HCT116 (cell line): ENCODE data around the gene SSH2. TPM values are rescaled to one million over a fixed set of nuclear protein-coding genes. Genes with fewer than 3 reads are reported as not detected.

Experiments
- ATAC-seq: fragments of 200-7000 bp; cut with Tn5 transposase; 2 replicates; pipeline ENCODE4 v1.9.1; 2020; ENCODE audit warnings: mild to moderate bottlenecking, moderate library complexity
- BruUV-seq: library from RNA; stranded (reverse); fragments of 400-500 nt; replicated peaks from 2 replicates; lab custom pipeline; 2021; lab: Mats Ljungman, UMichigan
- CTCF ChIA-PET: fragments of 300-600 bp; sonication (Branson Sonifier 250); formaldehyde crosslinking; loops from one replicate; lab custom pipeline; 2021; ENCODE audit warnings: antibody characterized with exemption; lab: Charles Lee
- POLR2A ChIA-PET: fragments of 300-600, 350-600 bp; sonication (Branson Sonifier 250); formaldehyde crosslinking; loops from one replicate; lab custom pipeline; 2021; ENCODE audit warnings: antibody characterized with exemption; lab: Charles Lee
- RAD21 ChIA-PET, 2 experiments: fragments of 300-600 bp; sonication (Branson Sonifier 250); formaldehyde crosslinking; loops; one replicate each; lab custom pipeline; 2023; ENCODE audit warnings: low total read pairs in 2 of 2; ENCODE audit not compliant: uncharacterized antibody in 2 of 2, unreplicated experiment in 2 of 2, low non-redundant PET in 1 of 2; lab: Charles Lee
- DNase-seq: peaks from one replicate; pipeline ENCODE4 v3.0.0-alpha.2; 2010; ENCODE audit warnings: low read depth, low spot score
- H2AFZ ChIP-seq: fragments of 200-600 bp; shearing (Covaris generic), sonication (generic); 2 replicates; pipeline ENCODE4 v1.6.1; 2017; ENCODE audit warnings: low read depth, mixed run types, mixed read lengths, antibody characterized with exemption, low read length; ENCODE audit not compliant: poor library complexity, severe bottlenecking
- H3K27ac ChIP-seq: 2 replicates; pipeline ENCODE4 v1.5.1; 2012; ENCODE audit warnings: low read depth, low read length
- H3K27me3 ChIP-seq: fragments of 200-600 bp; sonication (generic); 2 replicates; pipeline ENCODE4 v1.6.1; 2016; ENCODE audit warnings: mixed run types, low read length, mixed read lengths; ENCODE audit not compliant: insufficient read depth
- H3K36me3 ChIP-seq, 2 experiments: fragments of 200-500 bp in 1 of 2; fragments of 200-600 bp in 1 of 2; sonication (Bioruptor generic) in 1 of 2; sonication (generic) in 1 of 2; 2 replicates each; pipeline versions ENCODE4 v1.5.1 to v1.6.1; 2014 to 2016; ENCODE audit warnings: low read length in 2 of 2, inconsistent platforms in 1 of 2, mixed read lengths in 1 of 2, mixed run types in 1 of 2; ENCODE audit not compliant: insufficient read depth in 2 of 2, control insufficient read depth in 1 of 2
- H3K4me1 ChIP-seq, 2 experiments: fragments of 200-600 bp in 1 of 2; sonication (generic) in 1 of 2; 2 replicates each; pipeline versions ENCODE4 v1.5.1 to v1.6.1; 2012 to 2017; ENCODE audit warnings: low read length in 2 of 2, inconsistent platforms in 1 of 2, mild to moderate bottlenecking in 1 of 2, mixed read lengths in 1 of 2, mixed run types in 1 of 2, moderate library complexity in 1 of 2; ENCODE audit not compliant: insufficient read depth in 2 of 2, control insufficient read depth in 1 of 2
- H3K4me2 ChIP-seq: fragments of 200-600 bp; sonication (generic); 2 replicates; pipeline ENCODE4 v1.6.1; 2017; ENCODE audit warnings: mixed run types, low read length, mixed read lengths
- H3K4me3 ChIP-seq, 2 experiments: fragments of 200-600 bp in 1 of 2; sonication (generic) in 1 of 2; replicated peaks in 1 of 2; 2 replicates each; pipeline ENCODE4 v1.5.1; 2011 to 2016; ENCODE audit warnings: low read length in 2 of 2, control low read depth in 1 of 2, low read depth in 1 of 2, mild to moderate bottlenecking in 1 of 2, mixed read lengths in 1 of 2, mixed run types in 1 of 2
- H3K79me2 ChIP-seq: fragments of 200-600 bp; sonication (generic); 2 replicates; pipeline ENCODE4 v1.6.1; 2017; ENCODE audit warnings: mild to moderate bottlenecking, mixed run types, low read length, moderate library complexity, mixed read lengths; ENCODE audit not compliant: insufficient read depth
- H3K9ac ChIP-seq: fragments of 200-600 bp; sonication (generic); 2 replicates; pipeline ENCODE4 v1.6.1; 2016; ENCODE audit warnings: low read length, mixed read lengths
- H3K9me2 ChIP-seq: fragments of 200-600 bp; sonication (generic), shearing (Covaris generic); 2 replicates; pipeline ENCODE4 v1.6.1; 2017; ENCODE audit warnings: mixed run types, mild to moderate bottlenecking, moderate library complexity; ENCODE audit not compliant: insufficient read depth
- H3K9me3 ChIP-seq, 2 experiments: fragments of 200-500 bp in 1 of 2; fragments of 200-600 bp in 1 of 2; sonication (Bioruptor generic) in 1 of 2; sonication (generic) in 1 of 2; 2 replicates each; pipeline ENCODE4 v1.6.1; 2014 to 2017; ENCODE audit warnings: low read length in 2 of 2, mixed read lengths in 2 of 2, inconsistent platforms in 1 of 2, low read depth in 1 of 2, mild to moderate bottlenecking in 1 of 2, mixed run types in 1 of 2, moderate library complexity in 1 of 2; ENCODE audit not compliant: control insufficient read depth in 1 of 2, insufficient read depth in 1 of 2
- H4K20me1 ChIP-seq: fragments of 200-600 bp; sonication (generic), shearing (Covaris generic); 2 replicates; pipeline ENCODE4 v1.6.1; 2017; ENCODE audit warnings: mixed run types, mild to moderate bottlenecking, moderate library complexity; ENCODE audit not compliant: insufficient read depth
- ATF3 ChIP-seq: IDR thresholded peaks from 2 replicates; pipeline ENCODE4 v1.6.1; 2012
- CEBPB ChIP-seq: IDR thresholded peaks from 2 replicates; pipeline ENCODE4 v1.6.1; 2012; ENCODE audit warnings: low read depth
- EGR1 ChIP-seq: IDR thresholded peaks from 2 replicates; pipeline ENCODE4 v1.6.1; 2012; ENCODE audit warnings: low read depth
- EZH2 ChIP-seq: fragments of 200-600 bp; sonication (generic); IDR thresholded peaks from 2 replicates; pipeline ENCODE4 v1.6.1; 2017; ENCODE audit warnings: antibody characterized with exemption, mixed run types
- EZH2phosphoT487 ChIP-seq: fragments of 200-600 bp; IDR thresholded peaks from 2 replicates; pipeline ENCODE4 v1.6.1; 2018; ENCODE audit warnings: antibody characterized with exemption, borderline replicate concordance
- FOSL1 ChIP-seq: IDR thresholded peaks from 2 replicates; pipeline ENCODE4 v1.6.1; 2012; ENCODE audit warnings: low read depth
- JUND ChIP-seq: IDR thresholded peaks from 2 replicates; pipeline ENCODE4 v1.6.1; 2012
- POLR2A ChIP-seq: IDR thresholded peaks from 2 replicates; pipeline ENCODE4 v1.7.0; 2011; ENCODE audit warnings: borderline replicate concordance; ENCODE audit not compliant: insufficient read depth, insufficient read length; ENCODE audit errors: extremely low read depth
- POLR2AphosphoS5 ChIP-seq: IDR thresholded peaks from 2 replicates; pipeline ENCODE4 v1.6.1; 2011; ENCODE audit warnings: mild to moderate bottlenecking, low read depth, low read length, moderate library complexity
- REST ChIP-seq: IDR thresholded peaks from 2 replicates; pipeline ENCODE4 v1.6.1; 2012; ENCODE audit warnings: low read depth
- SP1 ChIP-seq: IDR thresholded peaks from 2 replicates; pipeline ENCODE4 v1.6.1; 2012; ENCODE audit warnings: low read depth
- SRF ChIP-seq: IDR thresholded peaks from 2 replicates; pipeline ENCODE4 v1.6.1; 2012; ENCODE audit warnings: low read depth
- ZBTB33 ChIP-seq: IDR thresholded peaks from 2 replicates; pipeline ENCODE4 v1.6.1; 2011; ENCODE audit warnings: mild to moderate bottlenecking, low read length, moderate library complexity; ENCODE audit not compliant: insufficient replicate concordance; ENCODE audit errors: extremely low read depth
- ZFX ChIP-seq: fragments of 450-650 bp; IDR thresholded peaks from 2 replicates; pipeline ENCODE4 v1.6.1; 2017
- intact Hi-C: fragments of 100-400 bp; cut with micrococcal nuclease; formaldehyde crosslinking; loops from 2 replicates; pipeline ENCODE4 v1.10.0; 2022
- total RNA-seq: library from RNA; stranded (reverse); gene quantifications from one replicate; pipeline ENCODE4 v1.2.1, GENCODE V29; 2021; ENCODE audit not compliant: unreplicated experiment

SSH2 gene
- total RNA-seq, 1 experiment from 2014 or later = 17.0 TPM

GRCh38 chr17:29825604-29826003 is 104.4 kb downstream of the SSH2 start:
- Histone ChIP-seq H3K36me3 (no peaks in the 10 kb centered on the region), H2AFZ (no peak overlapping the region), H4K20me1 (no peaks in the 10 kb centered on the region), H3K27me3 (no peaks in the 10 kb centered on the region), H3K9me2 (no peaks in the 10 kb centered on the region), H3K4me2 (no peak overlapping the region), H3K9me3 (no peaks in the 10 kb centered on the region), H3K9ac (no peak overlapping the region), H3K27ac (no peak overlapping the region), H3K4me1 (no peaks in the 10 kb centered on the region), H3K79me2 (no peaks in the 10 kb centered on the region), H3K4me3 (no peak overlapping the region)
- CTCF ChIA-PET = no interaction called here
- POLR2A ChIA-PET = no interaction called here
- RAD21 ChIA-PET = no interaction called here
- no peak for TF ChIP-seq SRF
- no peak for TF ChIP-seq CEBPB
- no peak for TF ChIP-seq SP1
- no peak for TF ChIP-seq JUND
- TF ChIP-seq POLR2AphosphoS5 = no peak
- TF ChIP-seq ATF3 = no peak
- no peak for TF ChIP-seq EZH2
- DNase-seq = no peak
- intact Hi-C loops = no loop called here
- no TSS peak for BruUV-seq
- no peak for ATAC-seq

- Histone ChIP-seq H3K9me3 (no peaks in the 10 kb centered on the region), H3K9ac (no peak overlapping the region), H4K20me1 (no peaks in the 10 kb centered on the region), H2AFZ (no peak overlapping the region), H3K27ac (no peak overlapping the region), H3K4me1 (no peaks in the 10 kb centered on the region), H3K4me3 (no peak overlapping the region), H3K36me3 (no peaks in the 10 kb centered on the region), H3K4me2 (no peak overlapping the region), H3K27me3 (no peaks in the 10 kb centered on the region), H3K79me2 (no peaks in the 10 kb centered on the region), H3K9me2 (no peaks in the 10 kb centered on the region)
- no peak for DNase-seq
- ChIA-PET RAD21 (no interaction called here), CTCF (interaction anchor here (1.4 kb wide), 1 partner anchor 43 kb away, joined by 3 read pairs; no protein-coding TSS in a partner anchor), POLR2A (no interaction called here)
- intact Hi-C loops = no loop called here
- no peak for ATAC-seq
- no TSS peak for BruUV-seq
- TF ChIP-seq EZH2 = no peak
- no peak for TF ChIP-seq CEBPB
- no peak for TF ChIP-seq EGR1
- no peak for TF ChIP-seq FOSL1
- TF ChIP-seq REST = no peak
- TF ChIP-seq POLR2A = no peak
- no peak for TF ChIP-seq ZBTB33
- no peak for TF ChIP-seq POLR2AphosphoS5
- no peak for TF ChIP-seq EZH2phosphoT487
- no peak for TF ChIP-seq ZFX
Measured at GRCh38 chr17:29821897-29822296, 108.1 kb downstream of the SSH2 start.
